ENCODE data around the gene IL3.

The IL3 gene

DNA sequence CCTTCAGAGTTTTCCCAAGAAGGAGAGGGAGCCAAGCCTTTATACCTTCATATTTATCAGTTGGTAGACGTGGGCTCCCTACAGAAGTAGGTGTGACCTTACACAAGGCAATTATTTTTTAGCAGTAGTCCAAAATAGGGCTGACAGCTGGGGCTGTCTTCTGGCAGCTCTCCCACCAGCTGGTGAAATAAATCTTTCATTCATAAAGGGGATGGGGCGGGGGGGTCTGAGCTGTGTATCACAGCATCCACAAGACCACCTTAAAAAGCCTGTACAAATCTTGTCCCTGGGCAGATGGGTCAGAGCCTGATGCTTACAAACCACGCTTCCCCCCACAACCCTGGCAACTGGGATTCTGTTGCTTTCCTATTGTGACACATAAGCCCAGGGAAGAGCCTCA lies 32.8 kb downstream of the IL3 start:
- no peak overlapping the region for H3K27ac ChIP-seq (ENCODE audit: insufficient read depth, low read depth, low read length, poor library complexity, severe bottlenecking)
- H3K4me1 ChIP-seq (ENCODE audit: control insufficient read depth, insufficient read depth, low read length) = no peaks in the 10 kb centered on the region
- 69 to 71% methylated on average over 3 of the region's 3 CpGs for WGBS, 2 experiments
- H3K4me3 ChIP-seq (ENCODE audit: insufficient read depth, low read depth, low read length) = no peak overlapping the region
- H3K27me3 ChIP-seq (ENCODE audit: control insufficient read depth, insufficient read depth, low read length, poor library complexity, severe bottlenecking) = no peaks in the 10 kb centered on the region
- H3K36me3 ChIP-seq (ENCODE audit: control insufficient read depth, insufficient read depth, low read length) = no peaks in the 10 kb centered on the region
- H3K9me3 ChIP-seq (ENCODE audit: control insufficient read depth, low read length) = no peaks in the 10 kb centered on the region

DNA sequence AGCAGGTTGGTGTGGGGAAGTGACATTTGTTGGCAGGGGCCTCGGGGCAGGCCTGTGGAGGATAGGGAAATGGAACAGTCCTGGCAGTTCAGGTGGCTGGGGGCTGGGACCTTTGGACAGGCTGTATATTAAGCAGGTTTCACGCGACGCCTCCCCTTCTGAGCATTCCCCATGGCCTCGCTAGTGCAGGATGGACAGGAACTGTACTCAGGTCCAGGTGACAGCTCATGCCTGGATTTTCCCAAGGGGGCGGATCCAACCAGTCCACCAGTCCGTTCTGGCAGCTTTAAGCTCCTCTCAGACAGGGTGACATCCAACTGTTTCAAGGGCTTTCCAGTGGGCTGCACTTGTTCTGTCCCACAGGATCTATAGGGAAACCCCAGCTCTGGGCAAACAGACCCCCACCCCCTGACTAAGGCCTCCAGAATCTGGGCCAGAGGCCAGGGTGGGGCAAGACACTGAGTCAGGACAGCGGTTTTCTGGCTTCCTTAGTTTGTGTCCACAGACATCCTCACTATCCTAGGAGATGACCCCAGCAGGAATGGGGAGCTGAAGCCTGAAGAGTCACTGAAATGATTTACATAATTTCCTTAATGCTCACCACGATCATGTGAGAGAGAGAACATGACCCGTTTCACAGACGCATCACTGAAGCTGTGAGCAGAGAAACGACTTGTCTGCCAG lies 34.1 kb downstream of the IL3 start:
- H3K9me3 ChIP-seq (ENCODE audit: control insufficient read depth, low read length) = no peaks in the 10 kb centered on the region
- H3K36me3 ChIP-seq (ENCODE audit: control insufficient read depth, insufficient read depth, low read length) = no peaks in the 10 kb centered on the region
- WGBS, 2 experiments = 92 to 94% methylated on average over 12 of the region's 12 CpGs
- H3K4me3 ChIP-seq (ENCODE audit: insufficient read depth, low read depth, low read length) = no peak overlapping the region
- H3K27me3 ChIP-seq (ENCODE audit: control insufficient read depth, insufficient read depth, low read length, poor library complexity, severe bottlenecking) = no peaks in the 10 kb centered on the region
- no peaks in the 10 kb centered on the region for H3K4me1 ChIP-seq (ENCODE audit: control insufficient read depth, insufficient read depth, low read length)
- no peak overlapping the region for H3K27ac ChIP-seq (ENCODE audit: insufficient read depth, low read depth, low read length, poor library complexity, severe bottlenecking)

DNA sequence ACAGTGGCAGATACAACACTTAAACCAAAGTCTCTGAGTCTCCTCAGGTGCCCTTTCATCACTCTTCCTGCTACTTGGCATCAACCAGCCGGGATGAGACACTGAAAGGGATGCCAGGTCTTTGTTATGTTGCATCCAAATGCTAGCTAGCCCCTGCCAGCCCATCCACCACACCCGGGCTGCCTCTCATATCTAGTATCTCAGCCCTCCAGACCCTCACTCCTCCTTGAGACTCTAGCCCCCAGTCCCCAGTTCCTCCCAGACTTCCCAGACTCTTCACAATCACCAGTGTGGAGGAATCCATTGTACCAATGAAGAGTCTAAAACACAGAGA lies 34.6 kb downstream of the IL3 start:
- 89% methylated on average over 2 of the region's 2 CpGs for WGBS, 2 experiments
- Histone ChIP-seq H3K9me3 (ENCODE audit: control insufficient read depth, low read length) (no peaks in the 10 kb centered on the region), H3K4me3 (ENCODE audit: insufficient read depth, low read depth, low read length) (no peak overlapping the region), H3K36me3 (ENCODE audit: control insufficient read depth, insufficient read depth, low read length) (no peaks in the 10 kb centered on the region), H3K4me1 (ENCODE audit: control insufficient read depth, insufficient read depth, low read length) (no peaks in the 10 kb centered on the region), H3K27ac (ENCODE audit: insufficient read depth, low read depth, low read length, poor library complexity, severe bottlenecking) (no peak overlapping the region), H3K27me3 (ENCODE audit: control insufficient read depth, insufficient read depth, low read length, poor library complexity, severe bottlenecking) (no peaks in the 10 kb centered on the region)

DNA sequence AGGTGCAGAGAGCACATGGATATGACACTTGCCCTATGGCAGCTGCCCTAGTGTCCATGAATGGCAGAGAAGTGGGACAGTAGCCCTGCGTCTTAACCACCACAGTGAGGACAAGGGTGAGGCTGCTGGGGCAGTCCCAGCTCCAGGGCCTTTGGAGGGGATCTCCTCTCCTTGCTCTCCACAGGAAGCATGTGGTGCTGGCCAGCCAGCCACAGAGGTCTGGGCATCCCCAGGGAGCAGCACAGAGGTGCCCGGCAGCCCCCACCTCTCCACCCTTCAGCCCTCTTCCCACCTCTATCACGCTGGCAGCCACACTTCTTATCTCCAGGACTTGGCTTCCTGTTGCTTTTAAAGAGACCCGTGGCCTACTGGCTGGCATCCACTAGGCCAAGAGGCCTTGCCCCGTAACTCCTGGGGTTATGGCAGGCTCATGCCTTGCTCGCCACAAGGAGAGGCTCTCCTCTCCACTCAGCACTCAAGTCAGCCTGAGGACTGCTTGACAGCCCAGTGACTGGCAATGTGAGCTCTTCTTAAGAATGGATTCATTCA lies 35.0 kb downstream of the IL3 start:
- no peak overlapping the region for H3K4me3 ChIP-seq (ENCODE audit: insufficient read depth, low read depth, low read length)
- no peaks in the 10 kb centered on the region for H3K4me1 ChIP-seq (ENCODE audit: control insufficient read depth, insufficient read depth, low read length)
- no peak overlapping the region for H3K27ac ChIP-seq (ENCODE audit: insufficient read depth, low read depth, low read length, poor library complexity, severe bottlenecking)
- H3K9me3 ChIP-seq (ENCODE audit: control insufficient read depth, low read length) = no peaks in the 10 kb centered on the region
- no peaks in the 10 kb centered on the region for H3K36me3 ChIP-seq (ENCODE audit: control insufficient read depth, insufficient read depth, low read length)
- no peaks in the 10 kb centered on the region for H3K27me3 ChIP-seq (ENCODE audit: control insufficient read depth, insufficient read depth, low read length, poor library complexity, severe bottlenecking)
- 92 to 94% methylated on average over 6 of the region's 6 CpGs for WGBS, 2 experiments

DNA sequence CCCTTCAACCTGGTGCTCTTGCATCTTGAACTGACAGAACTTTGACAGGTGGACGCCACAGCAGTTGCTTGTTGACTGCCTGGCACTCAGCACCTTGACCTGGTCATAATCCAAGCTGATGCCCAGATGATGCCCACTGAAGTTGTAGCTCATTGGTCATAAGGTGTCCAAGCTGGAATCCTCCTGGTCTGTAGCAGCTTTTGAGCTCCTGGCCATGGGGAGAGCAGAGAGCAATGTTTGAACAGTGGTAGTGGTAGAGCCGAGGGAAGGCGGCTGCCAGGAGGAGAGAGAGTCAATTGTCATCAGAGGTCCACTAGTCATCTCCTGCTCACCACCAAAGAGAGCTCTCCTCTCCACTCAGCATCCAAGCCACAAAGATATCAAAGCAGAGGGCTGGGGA lies 36.4 kb downstream of the IL3 start:
- 93% methylated on average over 3 of the region's 3 CpGs for WGBS, 2 experiments
- Histone ChIP-seq H3K9me3 (ENCODE audit: control insufficient read depth, low read length) (no peaks in the 10 kb centered on the region), H3K36me3 (ENCODE audit: control insufficient read depth, insufficient read depth, low read length) (no peaks in the 10 kb centered on the region), H3K27me3 (ENCODE audit: control insufficient read depth, insufficient read depth, low read length, poor library complexity, severe bottlenecking) (no peaks in the 10 kb centered on the region), H3K27ac (ENCODE audit: insufficient read depth, low read depth, low read length, poor library complexity, severe bottlenecking) (no peak overlapping the region), H3K4me3 (ENCODE audit: insufficient read depth, low read depth, low read length) (no peak overlapping the region), H3K4me1 (ENCODE audit: control insufficient read depth, insufficient read depth, low read length) (no peaks in the 10 kb centered on the region)

DNA sequence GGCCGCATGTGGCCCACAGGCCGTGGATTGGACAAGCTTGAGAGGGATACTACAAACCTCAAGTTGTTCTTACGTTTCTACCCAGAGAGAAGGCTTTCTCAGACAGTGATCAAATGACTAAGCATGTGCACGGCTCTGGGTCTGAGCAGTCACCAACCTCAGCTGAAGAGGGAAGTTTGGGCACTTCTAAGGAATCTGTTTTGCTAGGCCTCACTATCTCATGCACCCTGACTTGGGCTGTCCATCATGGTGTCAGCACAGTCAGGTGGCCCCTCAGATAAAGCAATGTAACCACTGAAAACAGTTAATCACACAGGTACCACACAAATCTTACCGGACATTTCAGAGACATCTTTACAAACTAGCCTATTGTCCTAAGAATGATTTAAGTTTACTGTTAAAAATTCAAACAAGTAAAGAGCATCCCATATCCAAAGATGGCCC lies 37.7 kb downstream of the IL3 start:
- no peaks in the 10 kb centered on the region for H3K27me3 ChIP-seq (ENCODE audit: control insufficient read depth, insufficient read depth, low read length, poor library complexity, severe bottlenecking)
- 93 to 95% methylated on average over 5 of the region's 5 CpGs for WGBS, 2 experiments

DNA sequence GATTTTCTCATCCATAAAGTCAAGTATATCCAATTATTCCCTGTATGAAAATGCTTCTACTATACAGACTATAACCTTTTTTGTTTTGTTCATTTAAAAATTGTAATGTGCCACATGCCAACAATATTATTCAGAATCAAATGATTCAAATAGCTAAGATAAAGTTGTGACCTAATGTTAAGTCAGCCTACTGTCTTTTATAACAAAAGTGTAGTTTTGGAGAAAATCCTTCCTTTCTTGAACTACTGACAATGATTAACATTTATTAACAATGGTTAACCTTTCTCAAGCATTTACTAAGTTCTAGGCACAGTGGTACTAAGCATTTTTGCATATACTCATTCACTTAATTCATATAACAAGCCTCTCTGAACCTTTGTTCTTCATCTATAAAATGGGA lies 38.2 kb downstream of the IL3 start:
- no peak overlapping the region for H3K4me3 ChIP-seq (ENCODE audit: insufficient read depth, low read depth, low read length)

More for the DNA sequence above, 37.7 kb downstream of the IL3 start:
- H3K4me1 ChIP-seq (ENCODE audit: control insufficient read depth, insufficient read depth, low read length) = no peaks in the 10 kb centered on the region
- no peak overlapping the region for H3K4me3 ChIP-seq (ENCODE audit: insufficient read depth, low read depth, low read length)
- H3K36me3 ChIP-seq (ENCODE audit: control insufficient read depth, insufficient read depth, low read length) = no peaks in the 10 kb centered on the region
- H3K9me3 ChIP-seq (ENCODE audit: control insufficient read depth, low read length) = no peaks in the 10 kb centered on the region
- no peak overlapping the region for H3K27ac ChIP-seq (ENCODE audit: insufficient read depth, low read depth, low read length, poor library complexity, severe bottlenecking)

DNA sequence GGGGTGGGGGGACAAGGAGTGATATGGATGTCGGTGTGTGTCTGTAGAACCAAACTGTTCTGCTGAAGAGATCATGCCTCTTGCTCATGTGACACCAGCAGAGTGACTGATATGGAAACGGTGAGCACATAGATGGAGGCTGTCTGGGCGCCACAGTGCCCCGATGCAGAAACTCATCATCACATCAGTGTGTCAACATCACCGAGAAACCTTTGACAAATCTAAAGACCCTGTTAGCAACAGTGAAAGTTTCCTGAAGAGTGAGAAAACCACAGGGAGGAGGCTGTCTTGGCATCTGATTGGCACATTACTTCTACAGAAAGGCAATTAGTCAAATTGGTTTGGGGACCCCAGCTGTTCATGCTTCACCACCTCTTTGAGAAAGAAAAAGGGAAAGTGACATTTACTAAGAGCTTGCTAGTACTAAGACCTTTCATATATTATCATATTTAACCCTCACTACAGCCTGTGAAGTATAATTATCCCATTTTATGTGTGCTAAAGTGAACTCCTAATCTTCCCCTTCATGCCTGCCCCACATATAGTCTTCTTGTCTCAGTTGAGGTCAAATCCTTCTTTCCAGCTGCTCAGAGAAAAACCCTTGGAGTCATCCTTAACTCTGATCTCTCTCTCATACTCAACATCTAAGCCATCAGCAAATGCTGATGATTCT lies 38.8 kb downstream of the IL3 start:
- Histone ChIP-seq H3K27me3 (ENCODE audit: control insufficient read depth, insufficient read depth, low read length, poor library complexity, severe bottlenecking) (no peaks in the 10 kb centered on the region), H3K27ac (ENCODE audit: insufficient read depth, low read depth, low read length, poor library complexity, severe bottlenecking) (no peak overlapping the region), H3K9me3 (ENCODE audit: control insufficient read depth, low read length) (no peaks in the 10 kb centered on the region), H3K36me3 (ENCODE audit: control insufficient read depth, insufficient read depth, low read length) (no peaks in the 10 kb centered on the region), H3K4me1 (ENCODE audit: control insufficient read depth, insufficient read depth, low read length) (no peaks in the 10 kb centered on the region), H3K4me3 (ENCODE audit: insufficient read depth, low read depth, low read length) (no peak overlapping the region)
- WGBS, 2 experiments = 77 to 80% methylated on average over 5 of the region's 5 CpGs

More for the DNA sequence above, 38.2 kb downstream of the IL3 start:
- H3K27me3 ChIP-seq (ENCODE audit: control insufficient read depth, insufficient read depth, low read length, poor library complexity, severe bottlenecking) = no peaks in the 10 kb centered on the region
- H3K27ac ChIP-seq (ENCODE audit: insufficient read depth, low read depth, low read length, poor library complexity, severe bottlenecking) = no peak overlapping the region
- H3K9me3 ChIP-seq (ENCODE audit: control insufficient read depth, low read length) = no peaks in the 10 kb centered on the region
- H3K36me3 ChIP-seq (ENCODE audit: control insufficient read depth, insufficient read depth, low read length) = no peaks in the 10 kb centered on the region
- H3K4me1 ChIP-seq (ENCODE audit: control insufficient read depth, insufficient read depth, low read length) = no peaks in the 10 kb centered on the region

DNA sequence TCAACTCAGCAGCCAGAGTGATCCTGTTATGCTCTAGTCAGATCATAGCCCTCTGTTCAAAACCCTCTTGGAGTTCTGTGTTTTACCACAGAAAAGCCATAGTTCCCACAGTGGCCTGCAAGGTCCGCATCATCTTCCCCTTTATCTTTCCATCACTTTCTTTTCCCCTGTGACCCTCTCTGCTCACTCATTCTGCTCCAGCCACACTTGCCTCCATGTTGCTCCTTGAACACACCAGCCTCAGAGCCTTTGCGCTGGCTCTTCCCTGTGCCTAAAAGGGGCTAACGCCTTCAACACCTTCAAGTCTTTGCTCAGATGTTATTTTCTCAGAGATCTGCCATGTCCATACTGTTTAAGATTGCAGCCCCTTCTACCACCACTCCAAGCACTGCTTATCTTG lies 39.5 kb downstream of the IL3 start:
- Histone ChIP-seq H3K36me3 (ENCODE audit: control insufficient read depth, insufficient read depth, low read length) (no peaks in the 10 kb centered on the region), H3K27ac (ENCODE audit: insufficient read depth, low read depth, low read length, poor library complexity, severe bottlenecking) (no peak overlapping the region), H3K4me3 (ENCODE audit: insufficient read depth, low read depth, low read length) (no peak overlapping the region), H3K27me3 (ENCODE audit: control insufficient read depth, insufficient read depth, low read length, poor library complexity, severe bottlenecking) (no peaks in the 10 kb centered on the region), H3K4me1 (ENCODE audit: control insufficient read depth, insufficient read depth, low read length) (no peaks in the 10 kb centered on the region), H3K9me3 (ENCODE audit: control insufficient read depth, low read length) (no peaks in the 10 kb centered on the region)
- 92 to 94% methylated on average over 3 of the region's 3 CpGs for WGBS, 2 experiments

DNA sequence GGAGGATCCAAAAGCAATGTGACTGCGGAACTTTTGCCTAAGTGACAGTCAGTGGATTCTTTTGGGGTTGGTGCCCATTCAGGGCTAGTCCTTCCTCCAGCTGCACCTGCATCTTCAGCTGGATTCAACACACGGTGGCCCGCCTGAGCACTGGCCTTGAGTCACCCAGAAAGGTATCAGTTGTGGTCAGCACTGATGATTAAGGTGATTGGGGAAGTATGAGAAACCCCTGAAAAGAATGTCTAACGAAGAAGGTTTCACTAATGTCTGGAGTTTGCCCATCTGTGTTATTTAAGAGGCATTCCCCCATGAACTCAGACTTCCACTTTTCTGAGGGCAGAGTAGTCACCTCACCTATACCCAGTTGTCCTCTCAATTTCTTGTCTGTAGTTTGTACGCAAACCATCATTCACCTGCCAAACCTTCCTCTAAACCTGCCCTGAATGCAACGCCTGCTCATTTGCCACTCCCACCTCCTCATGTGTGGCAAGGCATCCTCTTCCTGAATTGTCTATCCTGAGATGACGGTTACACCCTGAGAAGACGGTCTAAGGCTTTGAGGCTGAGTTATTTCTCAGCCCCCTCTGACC lies 40.3 kb downstream of the IL3 start:
- no peak overlapping the region for H3K27ac ChIP-seq (ENCODE audit: insufficient read depth, low read depth, low read length, poor library complexity, severe bottlenecking)
- no peak overlapping the region for H3K4me3 ChIP-seq (ENCODE audit: insufficient read depth, low read depth, low read length)
- no peaks in the 10 kb centered on the region for H3K27me3 ChIP-seq (ENCODE audit: control insufficient read depth, insufficient read depth, low read length, poor library complexity, severe bottlenecking)
- H3K36me3 ChIP-seq (ENCODE audit: control insufficient read depth, insufficient read depth, low read length) = no peaks in the 10 kb centered on the region
- 93 to 95% methylated on average over 8 of the region's 8 CpGs for WGBS, 2 experiments
- no peaks in the 10 kb centered on the region for H3K4me1 ChIP-seq (ENCODE audit: control insufficient read depth, insufficient read depth, low read length)
- no peaks in the 10 kb centered on the region for H3K9me3 ChIP-seq (ENCODE audit: control insufficient read depth, low read length)

Data from ectodermal cell (in vitro differentiated cells).